ENCODE measurements around the gene SUN3.

DNA sequence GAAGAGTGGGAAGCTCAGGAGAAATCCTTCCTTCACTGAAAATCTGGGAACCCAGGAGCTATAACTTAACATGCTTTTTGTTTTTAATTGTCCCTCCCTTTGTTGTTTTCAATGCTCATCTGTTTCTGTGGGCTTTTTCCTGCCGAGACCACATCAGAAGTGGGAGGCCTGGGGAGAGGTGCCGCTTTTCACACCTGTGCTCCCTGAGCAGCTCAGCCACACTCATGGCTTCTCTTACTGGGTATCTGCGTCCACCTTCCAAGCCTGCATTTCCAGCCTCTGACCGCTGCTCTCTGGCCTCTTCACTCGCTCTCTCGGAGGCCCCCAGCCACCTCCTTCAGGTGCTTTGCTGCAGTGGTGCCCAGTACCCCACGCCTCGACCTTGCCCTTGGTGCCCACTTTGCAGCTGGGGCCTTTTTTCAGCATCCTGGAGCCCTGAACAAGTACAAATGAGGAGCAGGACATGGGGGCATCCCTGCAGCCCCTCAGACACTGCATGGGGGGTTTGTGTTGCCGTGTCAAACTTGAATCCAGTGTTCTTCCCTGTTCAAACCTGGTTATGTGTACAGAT, 16.4 kb upstream of the SUN3 start:
- TF ChIP-seq, protein P1, sequence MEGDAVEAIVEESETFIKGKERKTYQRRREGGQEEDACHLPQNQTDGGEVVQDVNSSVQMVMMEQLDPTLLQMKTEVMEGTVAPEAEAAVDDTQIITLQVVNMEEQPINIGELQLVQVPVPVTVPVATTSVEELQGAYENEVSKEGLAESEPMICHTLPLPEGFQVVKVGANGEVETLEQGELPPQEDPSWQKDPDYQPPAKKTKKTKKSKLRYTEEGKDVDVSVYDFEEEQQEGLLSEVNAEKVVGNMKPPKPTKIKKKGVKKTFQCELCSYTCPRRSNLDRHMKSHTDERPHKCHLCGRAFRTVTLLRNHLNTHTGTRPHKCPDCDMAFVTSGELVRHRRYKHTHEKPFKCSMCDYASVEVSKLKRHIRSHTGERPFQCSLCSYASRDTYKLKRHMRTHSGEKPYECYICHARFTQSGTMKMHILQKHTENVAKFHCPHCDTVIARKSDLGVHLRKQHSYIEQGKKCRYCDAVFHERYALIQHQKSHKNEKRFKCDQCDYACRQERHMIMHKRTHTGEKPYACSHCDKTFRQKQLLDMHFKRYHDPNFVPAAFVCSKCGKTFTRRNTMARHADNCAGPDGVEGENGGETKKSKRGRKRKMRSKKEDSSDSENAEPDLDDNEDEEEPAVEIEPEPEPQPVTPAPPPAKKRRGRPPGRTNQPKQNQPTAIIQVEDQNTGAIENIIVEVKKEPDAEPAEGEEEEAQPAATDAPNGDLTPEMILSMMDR (IDR thresholded peaks at IDR 0.05): no peak
- no peak for TF ChIP-seq POLR2A (IDR thresholded peaks at IDR 0.05)

Measured in adrenal gland (tissue), 5 donors.